ENCODE data around the gene ZNF24. TPM values are rescaled to one million over a fixed set of nuclear protein-coding genes. Genes with fewer than 3 reads are reported as not detected.

ZNF24 gene
- total and polyA plus RNA-seq, 2 of the 4 experiments (the other 2 are of a cell fraction) = 7.6 to 20.8 TPM

DNA sequence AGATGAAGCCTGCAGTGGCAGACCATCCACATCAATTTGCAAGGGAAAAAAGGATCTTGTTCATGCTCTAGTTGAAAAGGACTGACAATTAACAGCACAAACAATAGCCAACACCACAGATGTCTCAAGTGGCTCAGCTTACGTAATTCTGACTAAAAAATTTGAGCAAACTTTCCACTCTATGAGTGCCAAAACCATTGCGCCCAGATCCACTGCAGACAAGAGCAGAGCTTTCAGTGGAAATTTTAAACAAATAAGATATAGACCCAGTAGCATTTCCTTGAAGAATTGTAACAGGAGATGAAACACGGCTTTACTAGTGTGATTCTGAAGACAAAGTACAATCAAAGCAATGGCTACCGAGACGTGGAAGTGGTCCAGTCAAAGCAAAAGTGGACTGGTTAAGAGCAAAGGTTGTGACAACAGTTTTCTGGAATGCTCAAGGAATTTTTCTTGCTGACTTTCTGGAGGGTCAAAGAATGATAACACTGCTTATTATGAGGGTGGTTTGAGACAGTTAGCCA, 44.9 kb upstream of the ZNF24 start:
- dilution Hi-C loops (cut with HindIII; ENCODE audit: low sequenced_read_pairs, unreplicated experiment) (no loop called here), in situ Hi-C loops (cut with MboI; ENCODE audit: low sequenced_read_pairs) (loop anchor here (25.0 kb wide), 1 partner anchor 573 kb away; the partner anchor contains the start of gene RMP24), intact Hi-C loops (cut with micrococcal nuclease) (no loop called here)
- CTCF ChIA-PET = no interaction called here
- no peak overlapping the region for H2BK15ac ChIP-seq (ENCODE audit: low read depth, low read length)
- H3K27me3 ChIP-seq (ENCODE audit: control insufficient read depth, insufficient read depth, low read length) = peaks cover 2% of the 10 kb centered on the region
- no peak overlapping the region for H3K14ac ChIP-seq (replicated peaks; ENCODE audit: low read depth, low read length)
- peak overlapping the region; percentile 14; the same call in 1 of the 2 replicates for H3K4me3 ChIP-seq (ENCODE audit: insufficient read depth, low read depth, low read length)
- H3K4me1 ChIP-seq (ENCODE audit: control insufficient read depth, insufficient read depth, low read length) = no peaks in the 10 kb centered on the region; the same call in 1 of the 2 replicates
- no peak overlapping the region for H4K8ac ChIP-seq (ENCODE audit: low read depth in 2 of 2, low read length in 2 of 2)
- H3K27ac ChIP-seq (ENCODE audit: insufficient read depth, low read length) = peak overlapping the region; percentile 47; the same call in 1 of the 2 replicates
- H2AK9ac ChIP-seq (replicated peaks; ENCODE audit: low read depth, low read length, poor library complexity) = no peak overlapping the region
- H3K4ac ChIP-seq (ENCODE audit: low read depth, low read length) = no peak overlapping the region
- no peak overlapping the region; the same call in 1 of the 2 replicates for H3K9ac ChIP-seq (ENCODE audit: low read depth, low read length)
- H2AFZ ChIP-seq (replicated peaks; ENCODE audit: low read length, poor library complexity) = no peak overlapping the region
- H3K56ac ChIP-seq (ENCODE audit: extremely low read depth, insufficient read depth, low read length) = no peak overlapping the region
- no peaks in the 10 kb centered on the region; the same call in 1 of the 2 replicates for H3K9me1 ChIP-seq (ENCODE audit: insufficient read depth, low read length)
- WGBS, 2 experiments (ENCODE audit: extremely low coverage in 2 of 2, insufficient read length in 1 of 2) = 17% methylated on average over 3 of the region's 5 CpGs; no CpG with 5 or more reads in 1 of the 2 experiments
- no peak overlapping the region for H2AK5ac ChIP-seq (ENCODE audit: low read depth, low read length)
- no peak overlapping the region for H4K5ac ChIP-seq (ENCODE audit: low read depth, low read length)
- no peak overlapping the region for H3K23ac ChIP-seq (ENCODE audit: low read depth, low read length)
- TF ChIP-seq RCOR1 (IDR thresholded peaks at IDR 0.05; ENCODE audit: insufficient replicate concordance, low read length) (no peak), USF2 (IDR thresholded peaks at IDR 0.05; ENCODE audit: low read depth, low read length) (no peak), FOS (IDR thresholded peaks at IDR 0.05; ENCODE audit: low read depth, low read length) (no peak), RAD21 (IDR thresholded peaks at IDR 0.05; ENCODE audit: low read length) (no peak), CTCF (conservative IDR thresholded peaks at IDR 0.05; ENCODE audit: low read depth, low read length) (no peak)
- H3K36me3 ChIP-seq (ENCODE audit: control insufficient read depth, insufficient read depth, low read length) = no peaks in the 10 kb centered on the region
- no peak overlapping the region for H3K18ac ChIP-seq (ENCODE audit: low read depth, low read length)
- H3K4me2 ChIP-seq (ENCODE audit: low read depth, low read length) = peak overlapping the region; percentile 76
- BruUV-seq (replicated peaks) = no TSS peak
- H2BK5ac ChIP-seq (ENCODE audit: low read depth, low read length, poor library complexity, severe bottlenecking) = peak overlapping the region; percentile 55
- no peak overlapping the region for H2BK120ac ChIP-seq (ENCODE audit: low read depth, low read length)
- H2BK20ac ChIP-seq (ENCODE audit: low read depth, low read length) = no peak overlapping the region
- POLR2A ChIA-PET (ENCODE audit: unreplicated experiment) = no interaction called here
- H4K91ac ChIP-seq (ENCODE audit: insufficient read depth, low read depth, low read length) = no peak overlapping the region
- no peaks in the 10 kb centered on the region for H4K20me1 ChIP-seq (ENCODE audit: insufficient read depth, low read length)
- H3K79me1 ChIP-seq (ENCODE audit: low read depth in 1 of 2, low read length in 2 of 2) = no peaks in the 10 kb centered on the region
- H3K9me3 ChIP-seq (ENCODE audit: control insufficient read depth, insufficient read depth, low read length) = peaks cover 2% of the 10 kb centered on the region; the same call in 1 of the 2 replicates
- DNase-seq = peak; percentile 68
- ATAC-seq (ENCODE audit: low read depth) = peak; percentile 74
